Breast epithelium (tissue), 3 donors: ENCODE results near the gene B4GALT2.

Experiments used
- POLR2A ChIP-seq: fragments of 450-650 bp; IDR thresholded peaks from one replicate; pipeline ENCODE4 v1.6.1; 2016; ENCODE audit warnings: antibody characterized with exemption, mild to moderate bottlenecking, moderate library complexity
- TF ChIP-seq, protein P1 (sequence below), 3 donors: fragments of 450-650 bp; IDR thresholded peaks; one replicate each; pipeline ENCODE4 v1.5.1; 2016 to 2017; ENCODE audit warnings: antibody characterized with exemption in 3 of 3, mild to moderate bottlenecking in 3 of 3, moderate library complexity in 3 of 3

DNA sequence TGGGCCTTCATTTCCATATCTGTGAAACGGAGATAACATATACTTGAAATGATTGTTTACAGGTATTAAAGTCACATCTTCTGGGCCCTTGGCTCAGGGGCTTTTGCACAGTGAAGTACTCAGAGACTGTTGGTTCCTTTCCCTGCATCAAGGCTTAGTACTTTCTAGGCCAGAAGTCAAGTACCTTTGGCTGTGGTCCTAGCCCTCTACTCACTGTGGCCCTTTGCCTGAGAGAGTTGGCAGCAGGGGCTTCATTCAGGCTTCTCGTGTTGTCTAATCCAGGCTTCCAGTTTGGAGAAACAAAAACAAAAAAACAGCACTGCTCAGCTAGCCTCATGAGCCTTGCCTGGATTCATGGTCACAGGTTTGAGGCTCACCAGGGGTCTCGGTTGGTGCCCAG lies 17.3 kb upstream of the B4GALT2 start:
- TF ChIP-seq, protein P1, sequence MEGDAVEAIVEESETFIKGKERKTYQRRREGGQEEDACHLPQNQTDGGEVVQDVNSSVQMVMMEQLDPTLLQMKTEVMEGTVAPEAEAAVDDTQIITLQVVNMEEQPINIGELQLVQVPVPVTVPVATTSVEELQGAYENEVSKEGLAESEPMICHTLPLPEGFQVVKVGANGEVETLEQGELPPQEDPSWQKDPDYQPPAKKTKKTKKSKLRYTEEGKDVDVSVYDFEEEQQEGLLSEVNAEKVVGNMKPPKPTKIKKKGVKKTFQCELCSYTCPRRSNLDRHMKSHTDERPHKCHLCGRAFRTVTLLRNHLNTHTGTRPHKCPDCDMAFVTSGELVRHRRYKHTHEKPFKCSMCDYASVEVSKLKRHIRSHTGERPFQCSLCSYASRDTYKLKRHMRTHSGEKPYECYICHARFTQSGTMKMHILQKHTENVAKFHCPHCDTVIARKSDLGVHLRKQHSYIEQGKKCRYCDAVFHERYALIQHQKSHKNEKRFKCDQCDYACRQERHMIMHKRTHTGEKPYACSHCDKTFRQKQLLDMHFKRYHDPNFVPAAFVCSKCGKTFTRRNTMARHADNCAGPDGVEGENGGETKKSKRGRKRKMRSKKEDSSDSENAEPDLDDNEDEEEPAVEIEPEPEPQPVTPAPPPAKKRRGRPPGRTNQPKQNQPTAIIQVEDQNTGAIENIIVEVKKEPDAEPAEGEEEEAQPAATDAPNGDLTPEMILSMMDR (IDR thresholded peaks at IDR 0.05), result no peak
- no peak for TF ChIP-seq POLR2A
